Measurements from ENCODE around the gene STK16.
"Not testable (repeated sequence)": the region's sequence is repeated elsewhere in the genome, so short reads cannot be mapped to it uniquely, and the experiment has no call there.

The STK16 gene

GRCh38 chr2:219246559-219246958, 1.3 kb downstream of the STK16 start:
- DNase-seq = no peak

GRCh38 chr2:219247678-219248642, 2.7 kb downstream of the STK16 start:
- peak; percentile 57 for DNase-seq

- no peak for DNase-seq
These were observed 3.5 kb downstream of the STK16 start for GRCh38 chr2:219248845-219249202.

GRCh38 chr2:219249203-219249980, 4.1 kb downstream of the STK16 start:
- DNase-seq = peak; percentile 63

GRCh38 chr2:219250049-219250781, 4.9 kb downstream of the STK16 start:
- DNase-seq = no peak

GRCh38 chr2:219251656-219252055, 6.4 kb downstream of the STK16 start:
- no peak for DNase-seq

- DNase-seq = peak; percentile 49
These were observed 6.8 kb downstream of the STK16 start for GRCh38 chr2:219252084-219252483.

GRCh38 chr2:219252570-219252899, 7.3 kb downstream of the STK16 start:
- peak; percentile 57 for DNase-seq

- peak; percentile 59 for DNase-seq
These were observed 7.8 kb downstream of the STK16 start, which contains the start of gene TUBA4B for GRCh38 chr2:219252900-219253752. TUBA4B (plus strand) TSS chr2:219253243; CDS start chr2:219253408, 165 bp downstream.

- DNase-seq = peak; percentile 96
These were observed 8.7 kb downstream of the STK16 start, which contains the start of gene TUBA4A for GRCh38 chr2:219253753-219254589. TUBA4A (minus strand) TSS chr2:219253918; CDS start chr2:219253858, 60 bp downstream.

GRCh38 chr2:219254590-219255201, 9.4 kb downstream of the STK16 start:
- peak; percentile 67 for DNase-seq

- DNase-seq = not testable (repeated sequence)
These were observed 13.7 kb downstream of the STK16 start for GRCh38 chr2:219258942-219259341.

- DNase-seq = no peak
These were observed 16.0 kb downstream of the STK16 start for GRCh38 chr2:219261024-219261855.

GRCh38 chr2:219266232-219266631, 21.0 kb downstream of the STK16 start:
- DNase-seq = no peak

GRCh38 chr2:219266886-219267285, 21.6 kb downstream of the STK16 start:
- DNase-seq = no peak

- no peak for DNase-seq
These were observed 23.0 kb downstream of the STK16 start for GRCh38 chr2:219268294-219268693.

GRCh38 chr2:219269362-219270054, 24.2 kb downstream of the STK16 start:
- no peak for DNase-seq

GRCh38 chr2:219270055-219270372, 24.7 kb downstream of the STK16 start:
- no peak for DNase-seq

GRCh38 chr2:219271021-219271420, 25.7 kb downstream of the STK16 start:
- no peak for DNase-seq

Data from activated T-cell treated with anti-CD3 and anti-CD28 coated beads, Interleukin-2, amount 50 U/mL, for 1 hour (primary cell).